AG09319 (cell line): ENCODE data around the gene HAUS3.

Experiments used
- DNase-seq: peaks from one replicate; pipeline ENCODE4 v3.0.0-alpha.2; 2010; ENCODE audit warnings: low read depth; ENCODE audit errors: extremely low read depth
- CTCF ChIP-seq: IDR thresholded peaks from 2 replicates; pipeline ENCODE4 v1.5.1; 2011; ENCODE audit warnings: low read depth, mild to moderate bottlenecking, inconsistent platforms, low read length, moderate library complexity

HAUS3 gene

GRCh38 chr4:2261110-2261852 lies 19.4 kb upstream of the HAUS3 start:
- TF ChIP-seq CTCF = no peak
- no peak for DNase-seq

GRCh38 chr4:2260344-2261109 lies 18.6 kb upstream of the HAUS3 start:
- DNase-seq = no peak
- no peak for TF ChIP-seq CTCF

- no peak for DNase-seq
- TF ChIP-seq CTCF = no peak
Measured at GRCh38 chr4:2259541-2260343, 17.8 kb upstream of the HAUS3 start.

- DNase-seq = no peak
- no peak for TF ChIP-seq CTCF
Measured at GRCh38 chr4:2259036-2259540, 17.2 kb upstream of the HAUS3 start.

GRCh38 chr4:2258091-2259035 lies 16.4 kb upstream of the HAUS3 start:
- DNase-seq = no peak
- TF ChIP-seq CTCF = no peak

GRCh38 chr4:2257361-2258081 lies 15.6 kb upstream of the HAUS3 start:
- DNase-seq = no peak
- no peak for TF ChIP-seq CTCF
